Measurements from ENCODE around the gene ITGB5.

- TF ChIP-seq CTCF (conservative IDR thresholded peaks at IDR 0.05; ENCODE audit: low read length) (no peak), EZH2phosphoT487 (IDR thresholded peaks at IDR 0.05; ENCODE audit: borderline replicate concordance, low read depth, low read length) (no peak)
Measured at GRCh38 chr3:124860599-124860998, 26.6 kb downstream of the ITGB5 start.
